CD4-positive, alpha-beta memory T cell (primary cell): Measurements from ENCODE around the gene SLC6A18. TPM values are rescaled to one million over a fixed set of nuclear protein-coding genes. Genes with fewer than 3 reads are reported as not detected.

Experiments used
- CTCF ChIA-PET: fragments of 350-600 bp; sonication (Branson Sonifier 250); formaldehyde crosslinking; loops from one replicate; lab custom pipeline; 2021; ENCODE audit warnings: inconsistent platforms; ENCODE audit not compliant: partially characterized antibody; lab: Charles Lee
- POLR2A ChIA-PET: fragments of 350-600 bp; sonication (Branson Sonifier 250); formaldehyde crosslinking; loops from one replicate; lab custom pipeline; 2021; ENCODE audit not compliant: partially characterized antibody; lab: Charles Lee
- DNase-seq, 5 donors: peaks; one replicate each; pipeline versions ENCODE4 v3.0.0 to v3.0.0-alpha.2; 2020 to 2022; ENCODE audit warnings: mixed read lengths in 1 of 5
- H3K27ac ChIP-seq: one replicate; pipeline ENCODE4 v1.7.0; 2013; ENCODE audit warnings: low read depth, low read length
- H3K27me3 ChIP-seq: 2 replicates; pipeline ENCODE4 v1.7.0; 2013; ENCODE audit warnings: mild to moderate bottlenecking, low read length, moderate library complexity; ENCODE audit not compliant: insufficient read depth
- H3K36me3 ChIP-seq: 2 replicates; pipeline ENCODE4 v1.7.0; 2013; ENCODE audit warnings: mild to moderate bottlenecking, low read length, moderate library complexity; ENCODE audit not compliant: insufficient read depth
- H3K4me1 ChIP-seq: 2 replicates; pipeline ENCODE4 v1.7.0; 2013; ENCODE audit warnings: mild to moderate bottlenecking, low read length, moderate library complexity; ENCODE audit not compliant: insufficient read depth
- H3K4me3 ChIP-seq, 2 donors: one replicate each; pipeline ENCODE4 v1.7.0; 2013; ENCODE audit warnings: low read length in 2 of 2, mild to moderate bottlenecking in 1 of 2
- H3K9me3 ChIP-seq, 2 donors: one replicate each; pipeline ENCODE4 v1.7.0; 2013; ENCODE audit warnings: low read length in 2 of 2, control low read depth in 1 of 2; ENCODE audit not compliant: control insufficient read depth in 1 of 2
- H3K27ac Mint-ChIP-seq, 7 donors: one replicate each; pipeline ENCODE4 v1.8.0; 2020 to 2021; ENCODE audit warnings: mixed read lengths in 7 of 7, mild to moderate bottlenecking in 6 of 7, inconsistent platforms in 3 of 7, moderate library complexity in 3 of 7
- H3K27me3 Mint-ChIP-seq, 2 donors: one replicate each; pipeline ENCODE4 v1.8.0; 2020 to 2021; ENCODE audit warnings: mixed read lengths in 2 of 2
- H3K36me3 Mint-ChIP-seq, 2 donors: one replicate each; pipeline ENCODE4 v1.8.0; 2020 to 2021; ENCODE audit warnings: mixed read lengths in 2 of 2, inconsistent platforms in 1 of 2, mild to moderate bottlenecking in 1 of 2
- H3K4me1 Mint-ChIP-seq, 4 donors: one replicate each; pipeline ENCODE4 v1.8.0; 2020 to 2021; ENCODE audit warnings: mixed read lengths in 4 of 4, mild to moderate bottlenecking in 1 of 4
- H3K4me3 Mint-ChIP-seq, 8 donors: one replicate each; pipeline ENCODE4 v1.8.0; 2020 to 2021; ENCODE audit warnings: mixed read lengths in 8 of 8, mild to moderate bottlenecking in 7 of 8, moderate library complexity in 6 of 8, inconsistent platforms in 3 of 8
- H3K9me3 Mint-ChIP-seq, 8 donors: one replicate each; pipeline ENCODE4 v1.8.0; 2020 to 2021; ENCODE audit warnings: mixed read lengths in 8 of 8, mild to moderate bottlenecking in 5 of 8, inconsistent platforms in 3 of 8, moderate library complexity in 1 of 8
- intact Hi-C: fragments of 100-400 bp; cut with micrococcal nuclease; formaldehyde crosslinking; loops from one replicate; pipeline ENCODE4 v1.15.1; 2023
- polyA plus RNA-seq, 2 donors: library from polyadenylated mRNA; unstranded; fragments of 300-500 nt; fragmentation: Illumina TruSeq; gene quantifications; one replicate each; pipeline ENCODE4 v1.2.3, GENCODE V29; 2021
- total RNA-seq, 2 experiments: library from RNA; stranded (reverse); gene quantifications; one replicate each; pipeline ENCODE4 v1.2.3, GENCODE V29; 2021

The SLC6A18 gene
- total and polyA plus RNA-seq, 4 experiments from 2014 or later, result not detected

DNA sequence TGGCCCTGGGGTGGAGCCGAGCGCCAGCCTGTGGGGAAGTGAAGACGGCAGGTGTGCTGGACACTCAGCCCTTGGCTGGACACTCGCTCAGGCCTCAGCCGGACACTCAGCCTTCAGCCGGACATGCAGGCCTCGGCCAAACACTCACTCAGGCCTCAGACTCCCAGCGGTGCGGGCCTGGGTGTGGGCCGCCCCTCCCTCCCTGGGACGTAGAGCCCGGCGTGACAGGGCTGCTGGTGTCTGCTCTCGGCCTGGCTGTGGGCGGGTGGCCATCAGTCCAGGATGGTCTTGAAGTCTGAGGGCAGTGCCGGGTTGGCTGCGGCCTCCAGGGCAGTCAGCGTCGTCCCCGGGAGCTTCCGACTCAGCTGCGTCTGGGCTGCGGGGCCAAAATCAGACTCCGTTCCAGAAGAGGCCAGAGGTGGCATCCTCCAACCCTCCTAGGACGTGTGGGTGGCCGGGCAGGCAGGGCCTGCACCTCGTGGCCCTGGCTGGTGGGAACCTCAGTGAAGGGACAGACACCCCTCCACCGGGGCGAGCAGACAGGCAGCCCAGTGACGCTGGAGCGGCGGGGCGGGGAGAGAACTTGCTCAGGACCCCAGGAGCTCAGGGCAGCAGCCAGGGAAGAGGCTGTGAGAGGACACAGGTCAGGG, 28.4 kb downstream of the SLC6A18 start:
- H3K4me1 Mint-ChIP-seq, result peaks cover 15 to 25% (median 17%) of the 10 kb centered on the region in 4 donors
- no peak overlapping the region for H3K27ac ChIP-seq
- H3K27ac Mint-ChIP-seq, result no peak overlapping the region
- no peaks in the 10 kb centered on the region for H3K36me3 ChIP-seq
- H3K4me1 ChIP-seq, result peaks cover 18% of the 10 kb centered on the region
- ChIA-PET POLR2A (interaction anchor here (0.6 to 3.5 kb wide), 2 partner anchors 61 to 68 kb away, joined by 3 to 31 read pairs; no protein-coding TSS in a partner anchor), CTCF (interaction anchor here (1.8 kb wide), 1 partner anchor 127 kb away, joined by 8 read pairs; no protein-coding TSS in a partner anchor)
- H3K4me3 ChIP-seq, result no peak overlapping the region
- DNase-seq, result no peak
- intact Hi-C loops, result loop anchor here (2.0 kb wide), 1 partner anchor 387 kb away; no protein-coding TSS in a partner anchor
- no peaks in the 10 kb centered on the region for H3K9me3 Mint-ChIP-seq
- H3K36me3 Mint-ChIP-seq, result no peaks in the 10 kb centered on the region
- no peak overlapping the region for H3K4me3 Mint-ChIP-seq
- H3K27me3 Mint-ChIP-seq, result no peaks in the 10 kb centered on the region
- no peaks in the 10 kb centered on the region for H3K9me3 ChIP-seq
- no peaks in the 10 kb centered on the region for H3K27me3 ChIP-seq

DNA sequence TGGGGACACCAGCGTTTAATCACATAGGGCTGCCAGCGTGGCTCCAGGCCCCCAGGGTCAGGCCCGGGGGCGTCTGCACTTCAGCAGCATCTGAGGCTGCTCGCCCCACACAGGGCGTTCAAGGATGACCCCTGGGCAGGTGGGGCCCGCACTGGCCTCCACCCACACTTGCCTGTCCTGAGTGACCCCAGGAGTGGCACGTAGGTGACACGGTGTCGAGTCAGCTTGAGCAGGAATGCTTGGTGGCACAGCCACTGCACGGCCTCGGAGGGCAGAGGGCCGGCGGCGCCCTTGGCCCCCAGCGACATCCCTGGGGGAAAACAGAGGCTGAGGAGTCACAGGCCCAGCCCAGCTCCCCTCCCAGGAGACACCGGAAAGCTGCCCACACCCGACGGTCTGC, 29.0 kb downstream of the SLC6A18 start:
- Histone ChIP-seq H3K4me1 (peaks cover 18% of the 10 kb centered on the region), H3K4me3 (no peak overlapping the region), H3K36me3 (no peaks in the 10 kb centered on the region), H3K9me3 (no peaks in the 10 kb centered on the region), H3K27ac (no peak overlapping the region), H3K27me3 (no peaks in the 10 kb centered on the region)
- Mint-ChIP-seq H3K27ac (no peak overlapping the region), H3K9me3 (no peaks in the 10 kb centered on the region), H3K27me3 (no peaks in the 10 kb centered on the region), H3K36me3 (no peaks in the 10 kb centered on the region), H3K4me1 (peaks cover 15 to 22% (median 17%) of the 10 kb centered on the region in 4 donors), H3K4me3 (peak overlapping the region in 1 of 8 donors; percentile 84)
- ChIA-PET CTCF (interaction anchor here (0.9 to 1.8 kb wide), 4 partner anchors 58 to 142 kb away, joined by 3 to 8 read pairs (median 6); partner anchors contain the start of gene CLPTM1L), POLR2A (interaction anchor here (1.3 to 3.5 kb wide), 3 partner anchors 60 to 132 kb away, joined by 9 to 31 read pairs (median 10); partner anchors contain the start of gene CLPTM1L)
- DNase-seq, result no peak
- intact Hi-C loops, result loop anchor here (2.0 kb wide), 1 partner anchor 387 kb away; no protein-coding TSS in a partner anchor

GRCh38 chr5:1255081-1255561, 29.9 kb downstream of the SLC6A18 start:
- POLR2A ChIA-PET, result interaction anchor here (1.3 to 3.5 kb wide), 3 partner anchors 59 to 131 kb away, joined by 9 to 31 read pairs (median 10); partner anchors contain the start of gene CLPTM1L

GRCh38 chr5:1256776-1257175, 31.6 kb downstream of the SLC6A18 start:
- DNase-seq, result no peak
- no peaks in the 10 kb centered on the region for H3K27me3 ChIP-seq
- intact Hi-C loops, result no loop called here
- no peak overlapping the region for H3K4me3 Mint-ChIP-seq
- H3K36me3 Mint-ChIP-seq, result no peaks in the 10 kb centered on the region
- H3K36me3 ChIP-seq, result no peaks in the 10 kb centered on the region
- peaks cover 15 to 22% (median 17%) of the 10 kb centered on the region in 4 donors for H3K4me1 Mint-ChIP-seq
- ChIA-PET POLR2A (no interaction called here), CTCF (no interaction called here)
- H3K4me1 ChIP-seq, result peaks cover 18% of the 10 kb centered on the region
- no peak overlapping the region for H3K27ac Mint-ChIP-seq
- H3K27me3 Mint-ChIP-seq, result no peaks in the 10 kb centered on the region
- no peak overlapping the region for H3K4me3 ChIP-seq
- H3K27ac ChIP-seq, result no peak overlapping the region
- H3K9me3 Mint-ChIP-seq, result no peaks in the 10 kb centered on the region
- no peaks in the 10 kb centered on the region for H3K9me3 ChIP-seq

More at GRCh38 chr5:1255081-1255561, 29.9 kb downstream of the SLC6A18 start:
- Histone ChIP-seq H3K9me3 (no peaks in the 10 kb centered on the region), H3K36me3 (no peaks in the 10 kb centered on the region), H3K4me3 (peak overlapping the region; percentile 12 to 34), H3K4me1 (peaks cover 18% of the 10 kb centered on the region), H3K27ac (no peak overlapping the region), H3K27me3 (no peaks in the 10 kb centered on the region)
- intact Hi-C loops, result loop anchor here (1.0 to 2.0 kb wide), 3 partner anchors 60 to 386 kb away; partner anchors contain the start of gene CLPTM1L
- peak; percentile 59 to 66 (median 64) for DNase-seq
- Mint-ChIP-seq H3K27me3 (no peaks in the 10 kb centered on the region), H3K4me3 (peak overlapping the region; percentile 69 to 84 (median 82)), H3K36me3 (no peaks in the 10 kb centered on the region), H3K4me1 (peaks cover 15 to 22% (median 17%) of the 10 kb centered on the region in 4 donors), H3K9me3 (no peaks in the 10 kb centered on the region), H3K27ac (peak overlapping the region; percentile 36 to 81 (median 58))
- CTCF ChIA-PET, result interaction anchor here (0.9 to 1.8 kb wide), 4 partner anchors 58 to 142 kb away, joined by 3 to 8 read pairs (median 6); partner anchors contain the start of gene CLPTM1L

DNA sequence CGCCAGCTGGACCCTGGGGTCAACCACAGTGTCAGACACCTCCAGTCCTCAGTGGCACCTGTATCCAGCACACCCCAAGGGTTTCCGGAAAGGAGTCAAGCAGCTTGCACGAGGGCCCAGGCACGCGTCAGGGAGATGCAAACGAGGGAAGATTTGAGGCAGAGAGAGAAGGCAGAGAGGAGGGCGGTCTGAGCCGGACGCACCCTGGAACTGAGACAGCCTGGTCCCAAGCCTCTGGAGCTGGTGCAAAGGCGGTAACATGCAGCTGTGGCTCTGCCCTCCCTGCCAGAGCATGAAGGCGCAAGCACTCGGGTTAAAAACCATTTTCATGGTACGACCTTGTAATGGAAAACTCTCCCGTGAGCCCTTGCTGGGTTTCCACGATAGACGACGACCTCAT, 32.2 kb downstream of the SLC6A18 start:
- Mint-ChIP-seq H3K4me3 (no peak overlapping the region), H3K27ac (no peak overlapping the region), H3K9me3 (no peaks in the 10 kb centered on the region), H3K4me1 (peaks cover 15 to 27% (median 17%) of the 10 kb centered on the region in 4 donors), H3K27me3 (no peaks in the 10 kb centered on the region), H3K36me3 (no peaks in the 10 kb centered on the region)
- ChIA-PET POLR2A (no interaction called here), CTCF (no interaction called here)
- Histone ChIP-seq H3K27ac (no peak overlapping the region), H3K4me3 (no peak overlapping the region), H3K27me3 (no peaks in the 10 kb centered on the region), H3K36me3 (no peaks in the 10 kb centered on the region), H3K9me3 (no peaks in the 10 kb centered on the region), H3K4me1 (peaks cover 18% of the 10 kb centered on the region)
- DNase-seq, result no peak
- intact Hi-C loops, result no loop called here

GRCh38 chr5:1257841-1258240, 32.7 kb downstream of the SLC6A18 start:
- Mint-ChIP-seq H3K4me1 (peaks cover 15 to 27% (median 17%) of the 10 kb centered on the region in 4 donors), H3K27ac (no peak overlapping the region), H3K4me3 (no peak overlapping the region), H3K36me3 (no peaks in the 10 kb centered on the region), H3K9me3 (peaks cover 0 to 2% (median 0%) of the 10 kb centered on the region in 8 donors), H3K27me3 (no peaks in the 10 kb centered on the region)
- Histone ChIP-seq H3K4me1 (peaks cover 18% of the 10 kb centered on the region), H3K36me3 (no peaks in the 10 kb centered on the region), H3K27me3 (no peaks in the 10 kb centered on the region), H3K4me3 (no peak overlapping the region), H3K9me3 (no peaks in the 10 kb centered on the region), H3K27ac (no peak overlapping the region)
- intact Hi-C loops, result no loop called here
- no peak for DNase-seq
- CTCF ChIA-PET, result no interaction called here
- POLR2A ChIA-PET, result no interaction called here

DNA sequence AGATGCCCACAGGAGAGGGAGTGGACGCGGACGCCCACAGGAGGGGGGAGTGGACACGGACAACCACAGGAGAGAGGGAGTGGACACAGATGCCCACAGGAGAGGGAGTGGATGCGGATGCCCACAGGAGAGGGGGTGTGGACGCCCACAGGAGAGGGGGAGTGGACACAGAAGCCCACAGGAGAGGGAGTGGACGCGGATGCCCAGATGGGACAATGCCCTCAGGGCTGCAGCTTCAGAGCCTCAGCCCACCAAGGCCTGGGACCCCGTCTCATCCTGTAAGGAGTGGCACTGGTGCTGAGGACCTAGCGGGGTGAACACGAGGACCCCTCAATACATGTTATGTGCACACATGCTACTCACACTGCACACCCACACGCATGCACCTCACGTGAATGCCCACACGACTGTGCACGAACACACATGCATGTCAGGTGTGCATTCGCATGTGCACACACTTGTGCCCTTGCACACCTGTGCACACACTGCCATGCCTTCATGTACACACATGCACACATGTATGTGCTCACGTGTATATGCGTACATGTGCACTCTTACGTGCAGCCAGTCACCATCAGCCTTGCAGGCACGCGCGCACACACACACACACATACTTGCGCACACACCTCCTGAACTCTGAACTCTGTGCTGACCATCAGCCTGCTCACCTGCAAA, 34.8 kb downstream of the SLC6A18 start:
- peaks cover 9% of the 10 kb centered on the region for H3K4me1 ChIP-seq
- no peak overlapping the region for H3K4me3 ChIP-seq
- Mint-ChIP-seq H3K4me3 (no peak overlapping the region), H3K27ac (no peak overlapping the region), H3K9me3 (peaks cover 0 to 2% (median 0%) of the 10 kb centered on the region in 8 donors), H3K36me3 (no peaks in the 10 kb centered on the region), H3K4me1 (peaks cover 9 to 21% (median 12%) of the 10 kb centered on the region in 4 donors), H3K27me3 (no peaks in the 10 kb centered on the region)
- ChIA-PET CTCF (no interaction called here), POLR2A (no interaction called here)
- no peaks in the 10 kb centered on the region for H3K27me3 ChIP-seq
- no peak overlapping the region for H3K27ac ChIP-seq
- intact Hi-C loops, result no loop called here
- H3K36me3 ChIP-seq, result no peaks in the 10 kb centered on the region
- no peaks in the 10 kb centered on the region for H3K9me3 ChIP-seq
- no peak for DNase-seq
